B cell (primary cell): ENCODE measurements around the gene SERPINA4. TPM values are rescaled to one million over a fixed set of nuclear protein-coding genes. Genes with fewer than 3 reads are reported as not detected.

ENCODE experiments used
- ATAC-seq: fragments of 200-7000 bp; cut with Tn5 transposase; one replicate; pipeline ENCODE4 v1.10.0; 2021; ENCODE audit warnings: low read depth, mild to moderate bottlenecking, moderate number of reproducible peaks, moderate library complexity
- CTCF ChIA-PET: fragments of 350-600 bp; sonication (Branson Sonifier 250); formaldehyde crosslinking; loops from one replicate; lab custom pipeline; 2021; ENCODE audit warnings: antibody characterized with exemption, inconsistent platforms; lab: Charles Lee
- POLR2A ChIA-PET: fragments of 350-600 bp; sonication (Branson Sonifier 250); formaldehyde crosslinking; loops from one replicate; lab custom pipeline; 2021; ENCODE audit warnings: antibody characterized with exemption; lab: Charles Lee
- DNase-seq: peaks from one replicate; pipeline ENCODE4 v3.0.0; 2013
- H2AFZ ChIP-seq: 2 replicates; pipeline ENCODE4 v1.6.1; 2012; ENCODE audit warnings: mild to moderate bottlenecking, low read depth, low read length; ENCODE audit not compliant: insufficient read depth, poor library complexity, severe bottlenecking
- H3K27ac ChIP-seq, 2 donors: 1 replicate in 1 of 2; 2 replicates in 1 of 2; pipeline ENCODE4 v1.5.1; 2012 to 2013; ENCODE audit warnings: low read length in 2 of 2, mild to moderate bottlenecking in 2 of 2, moderate library complexity in 1 of 2
- H3K27me3 ChIP-seq, 4 experiments: fragments of 200-600 bp in 1 of 4; sonication (generic) in 1 of 4; replicated peaks in 1 of 4; 1 replicate in 2 of 4; 2 replicates in 2 of 4; pipeline versions ENCODE4 v1.6.1 to v1.7.0; 2013 to 2016; ENCODE audit warnings: low read length in 3 of 4, mild to moderate bottlenecking in 2 of 4, mixed read lengths in 1 of 4, moderate library complexity in 1 of 4; ENCODE audit not compliant: insufficient read depth in 4 of 4, control insufficient read depth in 3 of 4; ENCODE audit errors: control extremely low read depth in 1 of 4
- H3K36me3 ChIP-seq, 2 experiments: replicated peaks in 1 of 2; 1 replicate in 1 of 2; 2 replicates in 1 of 2; pipeline versions ENCODE4 v1.6.1 to v1.7.1; 2013; ENCODE audit warnings: low read length in 1 of 2; ENCODE audit not compliant: insufficient read depth in 2 of 2, control insufficient read depth in 1 of 2; ENCODE audit errors: control extremely low read depth in 1 of 2, extremely low read depth in 1 of 2
- H3K4me1 ChIP-seq, 2 donors: fragments of 200-600 bp in 1 of 2; sonication (generic) in 1 of 2; 1 replicate in 1 of 2; 2 replicates in 1 of 2; pipeline versions ENCODE4 v1.5.1 to v1.6.1; 2013 to 2017; ENCODE audit warnings: low read length in 2 of 2; ENCODE audit not compliant: control insufficient read depth in 2 of 2, insufficient read depth in 2 of 2
- H3K4me2 ChIP-seq: replicated peaks from 2 replicates; pipeline ENCODE3; 2012; ENCODE audit warnings: mild to moderate bottlenecking, low read depth, low read length; ENCODE audit not compliant: poor library complexity, severe bottlenecking
- H3K4me3 ChIP-seq, 5 experiments: fragments of 200-600 bp in 1 of 5; sonication (generic) in 1 of 5; 1 replicate in 3 of 5; 2 replicates in 2 of 5; pipeline versions ENCODE4 v1.5.1 to v1.7.0; 2011 to 2016; ENCODE audit warnings: low read length in 4 of 5, mild to moderate bottlenecking in 4 of 5, low read depth in 2 of 5, control low read depth in 1 of 5, moderate library complexity in 1 of 5; ENCODE audit not compliant: insufficient read depth in 1 of 5; ENCODE audit errors: control extremely low read depth in 1 of 5, extremely low read depth in 1 of 5
- H3K79me2 ChIP-seq: fragments of 200-600 bp; sonication (generic); one replicate; pipeline ENCODE4 v1.6.0; 2016; ENCODE audit warnings: low read length; ENCODE audit not compliant: control insufficient read depth, insufficient read depth
- H3K9ac ChIP-seq: fragments of 200-600 bp; sonication (generic); 2 replicates; pipeline ENCODE4 v1.6.1; 2017; ENCODE audit warnings: mild to moderate bottlenecking, low read length, moderate library complexity
- H3K9me3 ChIP-seq, 3 donors: one replicate each; pipeline versions ENCODE4 v1.6.1 to v1.7.1; 2013; ENCODE audit warnings: low read length in 2 of 3; ENCODE audit not compliant: control insufficient read depth in 2 of 3, insufficient read depth in 1 of 3; ENCODE audit errors: control extremely low read depth in 1 of 3
- H4K20me1 ChIP-seq: 2 replicates; pipeline ENCODE4 v1.6.0; 2012; ENCODE audit warnings: mild to moderate bottlenecking, low read length; ENCODE audit not compliant: insufficient read depth, control insufficient read depth, poor library complexity, severe bottlenecking
- H3K27ac Mint-ChIP-seq: one replicate; pipeline ENCODE4 v1.8.0; 2021; ENCODE audit warnings: mixed read lengths
- H3K27me3 Mint-ChIP-seq: one replicate; pipeline ENCODE4 v1.8.0; 2021; ENCODE audit warnings: mixed read lengths
- H3K4me1 Mint-ChIP-seq: one replicate; pipeline ENCODE4 v1.8.0; 2021; ENCODE audit warnings: mixed read lengths
- H3K4me3 Mint-ChIP-seq: one replicate; pipeline ENCODE4 v1.8.0; 2021; ENCODE audit warnings: mixed read lengths
- H3K9me3 Mint-ChIP-seq: one replicate; pipeline ENCODE4 v1.8.0; 2022; ENCODE audit warnings: mixed read lengths; ENCODE audit not compliant: insufficient read depth
- CTCF ChIP-seq: fragments of 200-600 bp; IDR thresholded peaks from one replicate; pipeline ENCODE4 v1.8.0; 2022; ENCODE audit warnings: antibody characterized with exemption, mild to moderate bottlenecking
- EZH2 ChIP-seq: IDR thresholded peaks from 2 replicates; pipeline ENCODE4 v1.6.1; 2012; ENCODE audit warnings: borderline replicate concordance, low read depth, mild to moderate bottlenecking, moderate library complexity, low read length; ENCODE audit not compliant: insufficient read depth, poor library complexity, severe bottlenecking
- WGBS: methylation state at CpG from one replicate; pipeline ENCODE4 v1.1.5; 2013; ENCODE audit warnings: missing lambda C conversion rate; ENCODE audit not compliant: insufficient coverage; 5-methylcytosine and 5-hydroxymethylcytosine counted together
- intact Hi-C: fragments of 100-400 bp; cut with micrococcal nuclease; formaldehyde crosslinking; loops from one replicate; pipeline ENCODE4 v1.10.0; 2022
- polyA plus RNA-seq: library from polyadenylated mRNA; depleted of rRNA; stranded (reverse); fragments of >200 nt; gene quantifications from 2 replicates; pipeline ENCODE4 v1.2.3, GENCODE V29; 2012
- total RNA-seq, 2 donors: library from RNA; stranded (reverse); fragments of 120-200 nt in 1 of 2; gene quantifications; 1 replicate in 1 of 2; 2 replicates in 1 of 2; pipeline versions ENCODE4 v1.2.3 to v1.2.4, GENCODE V29; 2013 to 2022

The SERPINA4 gene
- total and polyA plus RNA-seq, 2 donors (not counting 1 experiment from before 2014, with no cell fraction given) = not detected

- H3K27me3 Mint-ChIP-seq = peaks cover 12% of the 10 kb centered on the region
- no peak for ATAC-seq
These were observed 19.8 kb upstream of the SERPINA4 start for GRCh38 chr14:94541234-94541975.

More at GRCh38 chr14:94541234-94541975, 19.8 kb upstream of the SERPINA4 start:
- no peaks in the 10 kb centered on the region for H3K4me1 ChIP-seq
- no peaks in the 10 kb centered on the region for H3K9me3 Mint-ChIP-seq
- H3K27ac Mint-ChIP-seq = no peak overlapping the region
- no peak for DNase-seq
- CTCF ChIA-PET = no interaction called here
- no peaks in the 10 kb centered on the region for H3K36me3 ChIP-seq
- H3K27ac ChIP-seq = no peak overlapping the region
- POLR2A ChIA-PET = no interaction called here
- TF ChIP-seq EZH2 (no peak), CTCF (no peak)
- H2AFZ ChIP-seq = no peak overlapping the region
- H4K20me1 ChIP-seq = no peaks in the 10 kb centered on the region
- H3K79me2 ChIP-seq = no peaks in the 10 kb centered on the region
- no peaks in the 10 kb centered on the region for H3K4me1 Mint-ChIP-seq
- H3K9ac ChIP-seq = no peak overlapping the region
- no peak overlapping the region for H3K4me3 ChIP-seq
- peaks cover 0 to 16% (median 0%) of the 10 kb centered on the region in 3 donors for H3K9me3 ChIP-seq
- WGBS = 90% methylated on average over 7 of the region's 9 CpGs
- no peaks in the 10 kb centered on the region for H3K27me3 ChIP-seq
- H3K4me2 ChIP-seq = no peak overlapping the region
- intact Hi-C loops = no loop called here
- H3K4me3 Mint-ChIP-seq = no peak overlapping the region
